Heart left ventricle (tissue), 16 donors: Measurements from ENCODE around the gene ADCY1. TPM values are rescaled to one million over a fixed set of nuclear protein-coding genes. Genes with fewer than 3 reads are reported as not detected.

Experiments
- ATAC-seq, 4 donors: fragments of 200-7000 bp; cut with Tn5 transposase; one replicate each; pipeline ENCODE4 v1.9.1; 2020 to 2022; ENCODE audit warnings: moderate library complexity in 4 of 4, mild to moderate bottlenecking in 3 of 4, moderate number of reproducible peaks in 1 of 4
- DNase-seq, 5 donors: peaks; one replicate each; pipeline ENCODE4 v3.0.0-alpha.2; 2020
- H3K27ac ChIP-seq, 12 donors: fragments of 200-600 bp; sonication (generic) in 4 of 12; one replicate each; pipeline versions ENCODE4 v1.5.0 to v1.8.0; 2016 to 2022; ENCODE audit warnings: mild to moderate bottlenecking in 2 of 12
- H3K27me3 ChIP-seq, 9 donors: fragments of 200-600 bp; sonication (generic) in 2 of 9; one replicate each; pipeline versions ENCODE4 v1.5.1 to v1.8.0; 2016 to 2022; ENCODE audit warnings: mild to moderate bottlenecking in 3 of 9
- H3K36me3 ChIP-seq, 9 donors: fragments of 200-600 bp; sonication (generic) in 2 of 9; one replicate each; pipeline versions ENCODE4 v1.5.0 to v1.8.0; 2018 to 2022; ENCODE audit warnings: mild to moderate bottlenecking in 2 of 9
- H3K4me1 ChIP-seq, 12 donors: fragments of 200-600 bp; sonication (generic) in 4 of 12; one replicate each; pipeline versions ENCODE4 v1.5.0 to v1.8.0; 2016 to 2022; ENCODE audit warnings: mild to moderate bottlenecking in 3 of 12
- H3K4me3 ChIP-seq, 12 donors: fragments of 200-600 bp; sonication (generic) in 4 of 12; one replicate each; pipeline versions ENCODE4 v1.5.0 to v1.8.0; 2017 to 2022; ENCODE audit warnings: mild to moderate bottlenecking in 9 of 12, moderate library complexity in 4 of 12
- H3K9me3 ChIP-seq, 12 donors: fragments of 200-600 bp; sonication (generic) in 4 of 12; one replicate each; pipeline versions ENCODE4 v1.5.0 to v1.8.0; 2016 to 2022; ENCODE audit warnings: mild to moderate bottlenecking in 1 of 12
- CTCF ChIP-seq, 12 donors: fragments of 200-600 bp; sonication (generic) in 4 of 12; IDR thresholded peaks; one replicate each; pipeline versions ENCODE4 v1.5.0 to v1.8.0; 2018 to 2022; ENCODE audit warnings: antibody characterized with exemption in 12 of 12, mild to moderate bottlenecking in 5 of 12
- POLR2A ChIP-seq, 2 donors: fragments of 450-650 bp; IDR thresholded peaks; one replicate each; pipeline ENCODE4 v1.6.1; 2017; ENCODE audit warnings: antibody characterized with exemption in 2 of 2, mild to moderate bottlenecking in 2 of 2, moderate library complexity in 2 of 2
- WGBS, 4 donors: extraction: QIAGEN DNeasy Blood & Tissue Kit in 2 of 4; methylation state at CpG; one replicate each; pipeline versions ENCODE4 v1.1.5 to v1.1.7; 2013 to 2018; 5-methylcytosine and 5-hydroxymethylcytosine counted together
- intact Hi-C, 10 donors: fragments of 100-400 bp; cut with DNase I; formaldehyde crosslinking; loops; one replicate each; pipeline versions ENCODE4 v1.11.1 to v1.14.2; 2022
- polyA plus RNA-seq, 2 donors: library from polyadenylated mRNA; stranded (reverse); fragments of 200-250 nt; gene quantifications; one replicate each; pipeline ENCODE4 v1.2.3, GENCODE V29; 2013
- total RNA-seq, 9 donors: library from RNA; depleted of rRNA in 2 of 9; stranded (reverse); fragments of >200 nt in 2 of 9; fragmentation: NEBNext Ultra II Directional in 3 of 9; extraction: Animal tissue kit (Norgen Biotek cat#: 25700) in 3 of 9; gene quantifications; one replicate each; pipeline versions ENCODE4 v1.1.0 to v1.2.4, GENCODE V29; 2016 to 2023
- donor health status: ischemic (EF 13 %, LVEDD 7.1; RV severe dilation, severe dysfunction).
- donor health status: healthy with polysubstance abuse.
- donor health status: DM: no; HTN: yes; CAD: no.
- donor health status: DM: no; HTN: no; CAD: no.
- donor health status: ischemic (EF 25% LVEDD 6.9; RV normal size, moderate dysfunction).
- donor health status: ischemic (EF 25% LVEDD 5.7; RV mildly dilated, moderate dysfunction).
- donor health status: healthy.
- donor health status: DM: yes; HTN: yes; CAD: no.
- donor health status: ischemic (EF 35%, LVEDD 5.7; RV mildly dilated, moderate dysfunction).
- donor health status: nonischemic (EF 11% LVEDD 7.7; RV severe dilation, severe dysfunction).
- donor health status: DM: yes; HTN: yes; CAD: no.
- donor health status: PGD.
- donor health status: ischemic (EF 29% LVEDD 5.4; RV normal size, mild dysfunction).
- donor health status: nonischemic (EF 23%, LVEDD 6.1; RV moderate dilation, normal function).

The ADCY1 gene
- total and polyA plus RNA-seq, 11 donors = 0.73 to 10.8 (median 3.6) TPM

DNA sequence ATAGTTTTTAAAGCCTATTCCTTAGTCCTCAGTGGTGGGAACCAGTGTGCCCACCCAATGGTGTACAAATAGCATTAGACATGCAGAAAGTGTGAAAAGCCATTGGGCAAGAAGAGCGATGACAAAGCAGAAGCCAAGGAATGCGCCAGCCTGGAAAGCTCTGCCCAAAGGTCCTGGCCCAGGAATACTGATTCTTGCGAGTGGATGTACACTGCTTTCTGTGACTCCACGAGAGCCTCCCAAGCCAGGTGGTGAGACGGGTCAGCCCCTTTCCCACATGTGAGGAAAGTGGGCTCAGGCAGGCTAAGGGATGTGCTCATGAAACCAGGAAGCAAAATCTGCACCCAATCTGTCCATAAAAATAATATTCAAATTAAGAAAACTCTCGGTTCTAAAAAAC is 106.6 kb downstream of the ADCY1 start:
- no peaks in the 10 kb centered on the region for H3K27me3 ChIP-seq
- intact Hi-C loops = no loop called here
- no peak overlapping the region for H3K27ac ChIP-seq
- peaks cover 0 to 4% (median 0%) of the 10 kb centered on the region in 12 donors for H3K4me1 ChIP-seq
- H3K36me3 ChIP-seq = peaks cover 0 to 20% (median 0%) of the 10 kb centered on the region in 9 donors
- WGBS, 4 donors = 96 to 99% (median 96%) methylated on average over 6 of the region's 6 CpGs
- DNase-seq (peak in 1 of 5 donors; percentile 15), ATAC-seq (no peak)
- no peak for TF ChIP-seq POLR2A (IDR thresholded peaks at IDR 0.05)
- H3K9me3 ChIP-seq = peaks cover 0 to 6% (median 0%) of the 10 kb centered on the region in 12 donors
- no peak overlapping the region for H3K4me3 ChIP-seq

- peaks cover 0 to 26% (median 0%) of the 10 kb centered on the region in 9 donors for H3K36me3 ChIP-seq
- H3K9me3 ChIP-seq = no peaks in the 10 kb centered on the region
- H3K27ac ChIP-seq = no peak overlapping the region
- H3K27me3 ChIP-seq = no peaks in the 10 kb centered on the region
- ATAC-seq = peak in 1 of 4 donors; percentile 13
- TF ChIP-seq POLR2A (IDR thresholded peaks at IDR 0.05) (no peak), CTCF (IDR thresholded peaks at IDR 0.05) (no peak)
- DNase-seq = peak in 2 of 5 donors; percentile 4 to 7
- 87 to 89% (median 88%) methylated on average over 13 of the region's 13 CpGs for WGBS, 4 donors
- H3K4me1 ChIP-seq = peaks cover 0 to 8% (median 0%) of the 10 kb centered on the region in 12 donors
- intact Hi-C loops = no loop called here
- no peak overlapping the region for H3K4me3 ChIP-seq
Observed at GRCh38 chr7:45681596-45682357, 107.6 kb downstream of the ADCY1 start.

- no peak for TF ChIP-seq CTCF (IDR thresholded peaks at IDR 0.05)
- TF ChIP-seq POLR2A (IDR thresholded peaks at IDR 0.05) = no peak
- H3K4me3 ChIP-seq = no peak overlapping the region
- DNase-seq = peak in 2 of 5 donors; percentile 4 to 12
- no peak for ATAC-seq
- H3K27me3 ChIP-seq = no peaks in the 10 kb centered on the region
- WGBS, 4 donors = 93 to 96% (median 94%) methylated on average over 7 of the region's 7 CpGs
- peaks cover 0 to 30% (median 0%) of the 10 kb centered on the region in 9 donors for H3K36me3 ChIP-seq
- H3K9me3 ChIP-seq = no peaks in the 10 kb centered on the region
- no peak overlapping the region for H3K27ac ChIP-seq
- H3K4me1 ChIP-seq = peaks cover 0 to 8% (median under 1%) of the 10 kb centered on the region in 12 donors
- intact Hi-C loops = no loop called here
Observed at GRCh38 chr7:45682358-45682735, 108.2 kb downstream of the ADCY1 start.

DNA sequence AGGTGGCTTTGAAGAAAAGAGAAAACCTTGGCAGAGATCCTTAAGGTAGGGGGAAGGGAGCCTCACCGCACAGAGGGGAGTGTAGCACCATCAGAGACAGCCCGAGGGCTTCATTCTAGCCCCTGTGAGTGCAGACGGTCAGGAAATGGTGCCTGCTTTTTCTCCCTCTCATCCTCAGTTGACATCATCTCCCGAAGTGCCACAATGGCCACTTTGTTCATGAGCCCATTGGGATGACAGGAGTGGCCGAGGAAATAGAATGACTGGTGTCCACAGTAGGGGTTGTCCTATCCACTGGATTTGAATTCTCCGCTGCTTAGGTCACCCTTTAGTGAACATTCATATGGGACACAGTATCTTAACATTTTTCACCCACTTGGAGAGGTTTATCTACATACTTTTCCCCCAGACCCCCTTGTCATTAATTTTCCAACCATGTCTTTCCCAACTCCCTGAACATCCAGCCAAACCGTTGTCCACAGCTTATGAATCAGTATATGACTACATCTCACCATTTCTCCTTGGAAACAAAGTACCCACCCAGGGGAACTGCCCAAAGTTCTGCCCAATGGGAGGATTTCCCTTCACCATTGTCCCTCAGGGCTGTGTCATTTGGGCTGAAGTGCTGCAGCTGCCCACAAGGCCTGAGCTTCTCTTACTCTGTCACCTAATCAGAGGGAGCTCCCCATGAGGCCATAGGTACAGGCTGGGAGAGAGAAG is 108.8 kb downstream of the ADCY1 start:
- ATAC-seq (no peak), DNase-seq (peak in 1 of 5 donors; percentile 9)
- no peaks in the 10 kb centered on the region for H3K9me3 ChIP-seq
- intact Hi-C loops = no loop called here
- peaks cover 0 to 31% (median 0%) of the 10 kb centered on the region in 9 donors for H3K36me3 ChIP-seq
- H3K27ac ChIP-seq = no peak overlapping the region
- peaks cover 0 to 13% (median 5%) of the 10 kb centered on the region in 12 donors for H3K4me1 ChIP-seq
- 82 to 89% (median 87%) methylated on average over 7 of the region's 7 CpGs for WGBS, 4 donors
- H3K27me3 ChIP-seq = no peaks in the 10 kb centered on the region
- TF ChIP-seq POLR2A (IDR thresholded peaks at IDR 0.05) (no peak), CTCF (IDR thresholded peaks at IDR 0.05) (no peak)
- no peak overlapping the region for H3K4me3 ChIP-seq
